AG09309 (cell line): ENCODE measurements around the gene PRR12.
"Not testable (repeated sequence)": the region's sequence is repeated elsewhere in the genome, so short reads cannot be mapped to it uniquely, and the experiment has no call there.

ENCODE experiments used
- DNase-seq: peaks from one replicate; pipeline ENCODE4 v3.0.0-alpha.2; 2010; ENCODE audit warnings: low read depth
- H3K4me3 ChIP-seq: 2 replicates; pipeline ENCODE4 v1.5.1; 2011; ENCODE audit warnings: mild to moderate bottlenecking, low read depth, low read length, moderate library complexity; ENCODE audit not compliant: control insufficient read depth
- TF ChIP-seq, protein P1 (sequence below): IDR thresholded peaks from 2 replicates; pipeline ENCODE4 v1.5.1; 2011; ENCODE audit warnings: mild to moderate bottlenecking, low read depth, low read length, inconsistent platforms; ENCODE audit not compliant: insufficient read depth, control insufficient read depth; ENCODE audit errors: missing control alignments

The PRR12 gene

DNA sequence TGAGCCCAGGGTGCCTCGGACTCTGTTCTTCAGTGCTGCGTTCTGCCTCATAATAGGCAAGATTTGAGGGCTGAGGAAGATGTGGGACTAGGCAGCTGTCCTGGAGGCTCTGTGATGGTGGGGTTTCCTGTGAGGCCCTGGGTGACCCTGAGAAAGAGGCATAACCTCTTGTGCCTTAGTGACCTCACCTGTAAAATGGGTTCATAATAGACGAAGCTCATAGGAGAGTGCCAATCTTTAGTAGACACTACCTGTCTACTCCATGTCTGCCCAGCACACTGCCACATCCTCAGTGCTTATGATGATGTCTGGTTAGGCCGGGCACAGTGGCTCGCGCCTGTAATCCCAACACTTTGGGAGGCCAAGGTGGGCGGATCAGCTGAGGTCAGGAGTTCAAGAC is 25.6 kb downstream of the PRR12 start:
- no peak overlapping the region for H3K4me3 ChIP-seq
- DNase-seq: no peak
- TF ChIP-seq, protein P1, sequence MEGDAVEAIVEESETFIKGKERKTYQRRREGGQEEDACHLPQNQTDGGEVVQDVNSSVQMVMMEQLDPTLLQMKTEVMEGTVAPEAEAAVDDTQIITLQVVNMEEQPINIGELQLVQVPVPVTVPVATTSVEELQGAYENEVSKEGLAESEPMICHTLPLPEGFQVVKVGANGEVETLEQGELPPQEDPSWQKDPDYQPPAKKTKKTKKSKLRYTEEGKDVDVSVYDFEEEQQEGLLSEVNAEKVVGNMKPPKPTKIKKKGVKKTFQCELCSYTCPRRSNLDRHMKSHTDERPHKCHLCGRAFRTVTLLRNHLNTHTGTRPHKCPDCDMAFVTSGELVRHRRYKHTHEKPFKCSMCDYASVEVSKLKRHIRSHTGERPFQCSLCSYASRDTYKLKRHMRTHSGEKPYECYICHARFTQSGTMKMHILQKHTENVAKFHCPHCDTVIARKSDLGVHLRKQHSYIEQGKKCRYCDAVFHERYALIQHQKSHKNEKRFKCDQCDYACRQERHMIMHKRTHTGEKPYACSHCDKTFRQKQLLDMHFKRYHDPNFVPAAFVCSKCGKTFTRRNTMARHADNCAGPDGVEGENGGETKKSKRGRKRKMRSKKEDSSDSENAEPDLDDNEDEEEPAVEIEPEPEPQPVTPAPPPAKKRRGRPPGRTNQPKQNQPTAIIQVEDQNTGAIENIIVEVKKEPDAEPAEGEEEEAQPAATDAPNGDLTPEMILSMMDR: no peak

DNA sequence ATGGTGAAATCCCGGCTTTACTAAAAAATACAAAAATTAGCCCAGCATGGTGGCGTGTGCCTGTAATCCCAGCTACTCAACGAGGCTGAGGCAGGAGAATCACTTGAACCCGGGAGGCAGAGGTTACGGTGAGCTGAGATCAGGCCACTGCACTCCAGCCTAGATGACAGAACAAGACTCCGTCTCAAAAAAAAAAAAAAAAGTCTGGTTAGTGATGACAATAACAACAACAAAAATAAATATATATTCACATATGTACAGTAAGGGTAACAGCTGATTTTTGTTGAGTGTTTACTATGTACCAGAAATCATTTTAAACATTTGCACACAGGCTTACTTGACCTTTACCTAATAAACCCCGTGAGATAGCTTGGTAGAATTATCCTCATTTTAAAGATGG is 26.0 kb downstream of the PRR12 start:
- TF ChIP-seq, protein P1: no peak
- no peak overlapping the region for H3K4me3 ChIP-seq
- no peak for DNase-seq

GRCh38 chr19:49617860-49618259 is 26.9 kb downstream of the PRR12 start:
- not testable (repeated sequence) for DNase-seq, H3K4me3 ChIP-seq

- no peak for DNase-seq
- TF ChIP-seq, protein P1: no peak
- no peak overlapping the region for H3K4me3 ChIP-seq
These were observed 34.3 kb downstream of the PRR12 start for GRCh38 chr19:49624967-49625910.

- TF ChIP-seq, protein P1: no peak
- no peak for DNase-seq
- no peak overlapping the region for H3K4me3 ChIP-seq
These were observed 35.2 kb downstream of the PRR12 start for GRCh38 chr19:49626226-49626625.

DNA sequence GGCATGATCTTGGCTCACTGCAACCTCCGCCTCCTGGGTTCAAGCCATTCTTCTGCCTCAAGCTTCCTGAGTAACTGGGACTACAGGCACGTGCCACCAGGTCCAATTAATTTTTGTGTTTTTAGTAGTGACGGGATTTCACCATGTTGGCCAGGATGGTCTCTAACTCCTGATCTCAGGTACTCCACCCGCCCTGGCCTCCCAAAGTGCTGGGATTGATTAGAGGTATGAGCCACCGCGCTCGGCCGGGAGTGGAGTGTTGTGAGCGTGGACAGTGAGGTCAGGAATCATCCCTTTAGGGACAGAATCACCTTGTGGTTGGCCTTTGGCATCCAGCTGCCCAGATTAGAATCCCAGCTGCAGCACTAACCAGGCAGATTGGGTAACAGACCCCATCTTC is 38.7 kb downstream of the PRR12 start:
- H3K4me3 ChIP-seq: no peak overlapping the region
- TF ChIP-seq, protein P1: no peak
- DNase-seq: no peak

- TF ChIP-seq, protein P1: no peak
- DNase-seq: no peak
- no peak overlapping the region for H3K4me3 ChIP-seq
These were observed 40.1 kb downstream of the PRR12 start for GRCh38 chr19:49631014-49631588.
